ENCODE data around the gene AFP.

Gene AFP

GRCh38 chr4:73505567-73505966 is 69.5 kb downstream of the AFP start:
- DNase-seq: no peak
- in situ Hi-C loops (cut with MboI; ENCODE audit: low pct_unique_long_range_greater_than_20kb, low sequenced_read_pairs): no loop called here

Data from KBM-7 (cell line).